ENCODE results near the gene NUDT22.

NUDT22 gene

GRCh38 chr11:64206457-64207255 is 19.4 kb upstream of the NUDT22 start, which contains the start of gene FERMT3:
FERMT3 (plus strand) TSS chr11:64206721; CDS start chr11:64207365, 644 bp downstream.
- in situ Hi-C loops (cut with HindIII; ENCODE audit: low sequenced_read_pairs), result no loop called here

GRCh38 chr11:64207256-64208085 is 18.6 kb upstream of the NUDT22 start:
- in situ Hi-C loops (cut with HindIII; ENCODE audit: low sequenced_read_pairs), result no loop called here

- in situ Hi-C loops (cut with HindIII; ENCODE audit: low sequenced_read_pairs), result no loop called here
Measured at GRCh38 chr11:64208086-64208795, 17.8 kb upstream of the NUDT22 start.

- in situ Hi-C loops (cut with HindIII; ENCODE audit: low sequenced_read_pairs), result no loop called here
Measured at GRCh38 chr11:64208796-64209562, 17.1 kb upstream of the NUDT22 start.

- in situ Hi-C loops (cut with HindIII; ENCODE audit: low sequenced_read_pairs), result no loop called here
Measured at GRCh38 chr11:64209563-64209843, 16.6 kb upstream of the NUDT22 start.

- in situ Hi-C loops (cut with HindIII; ENCODE audit: low sequenced_read_pairs), result no loop called here
Measured at GRCh38 chr11:64210301-64211020, 15.6 kb upstream of the NUDT22 start.

- in situ Hi-C loops (cut with HindIII; ENCODE audit: low sequenced_read_pairs), result no loop called here
Measured at GRCh38 chr11:64211181-64211872, 14.7 kb upstream of the NUDT22 start.

GRCh38 chr11:64216879-64217278 is 9.2 kb upstream of the NUDT22 start:
- in situ Hi-C loops (cut with HindIII; ENCODE audit: low sequenced_read_pairs), result no loop called here

- in situ Hi-C loops (cut with HindIII; ENCODE audit: low sequenced_read_pairs), result no loop called here
Measured at GRCh38 chr11:64218628-64219353, 7.3 kb upstream of the NUDT22 start.

- in situ Hi-C loops (cut with HindIII; ENCODE audit: low sequenced_read_pairs), result no loop called here
Measured at GRCh38 chr11:64219354-64219684, 6.8 kb upstream of the NUDT22 start.

- in situ Hi-C loops (cut with HindIII; ENCODE audit: low sequenced_read_pairs), result no loop called here
Measured at GRCh38 chr11:64219755-64220154, 6.3 kb upstream of the NUDT22 start.

- in situ Hi-C loops (cut with HindIII; ENCODE audit: low sequenced_read_pairs), result no loop called here
Measured at GRCh38 chr11:64220271-64220670, 5.8 kb upstream of the NUDT22 start.

- in situ Hi-C loops (cut with HindIII; ENCODE audit: low sequenced_read_pairs), result no loop called here
Measured at GRCh38 chr11:64220798-64221197, 5.3 kb upstream of the NUDT22 start.

- in situ Hi-C loops (cut with HindIII; ENCODE audit: low sequenced_read_pairs), result no loop called here
Measured at GRCh38 chr11:64222651-64223000, 3.4 kb upstream of the NUDT22 start.

GRCh38 chr11:64223001-64223651 is 2.9 kb upstream of the NUDT22 start:
- in situ Hi-C loops (cut with HindIII; ENCODE audit: low sequenced_read_pairs), result no loop called here

GRCh38 chr11:64224151-64224890 is 1.8 kb upstream of the NUDT22 start:
- in situ Hi-C loops (cut with HindIII; ENCODE audit: low sequenced_read_pairs), result no loop called here

GRCh38 chr11:64224891-64225607 is 1.0 kb upstream of the NUDT22 start:
- in situ Hi-C loops (cut with HindIII; ENCODE audit: low sequenced_read_pairs), result no loop called here
